Measurements from ENCODE around the gene PADI4. TPM values are rescaled to one million over a fixed set of nuclear protein-coding genes. Genes with fewer than 3 reads are reported as not detected.
A peak's percentile ranks its signal among the peaks of the same experiment; 100 is the strongest.

PADI4 gene
- total and polyA plus RNA-seq, 2 donors = 0.10 TPM; not detected in 1

DNA sequence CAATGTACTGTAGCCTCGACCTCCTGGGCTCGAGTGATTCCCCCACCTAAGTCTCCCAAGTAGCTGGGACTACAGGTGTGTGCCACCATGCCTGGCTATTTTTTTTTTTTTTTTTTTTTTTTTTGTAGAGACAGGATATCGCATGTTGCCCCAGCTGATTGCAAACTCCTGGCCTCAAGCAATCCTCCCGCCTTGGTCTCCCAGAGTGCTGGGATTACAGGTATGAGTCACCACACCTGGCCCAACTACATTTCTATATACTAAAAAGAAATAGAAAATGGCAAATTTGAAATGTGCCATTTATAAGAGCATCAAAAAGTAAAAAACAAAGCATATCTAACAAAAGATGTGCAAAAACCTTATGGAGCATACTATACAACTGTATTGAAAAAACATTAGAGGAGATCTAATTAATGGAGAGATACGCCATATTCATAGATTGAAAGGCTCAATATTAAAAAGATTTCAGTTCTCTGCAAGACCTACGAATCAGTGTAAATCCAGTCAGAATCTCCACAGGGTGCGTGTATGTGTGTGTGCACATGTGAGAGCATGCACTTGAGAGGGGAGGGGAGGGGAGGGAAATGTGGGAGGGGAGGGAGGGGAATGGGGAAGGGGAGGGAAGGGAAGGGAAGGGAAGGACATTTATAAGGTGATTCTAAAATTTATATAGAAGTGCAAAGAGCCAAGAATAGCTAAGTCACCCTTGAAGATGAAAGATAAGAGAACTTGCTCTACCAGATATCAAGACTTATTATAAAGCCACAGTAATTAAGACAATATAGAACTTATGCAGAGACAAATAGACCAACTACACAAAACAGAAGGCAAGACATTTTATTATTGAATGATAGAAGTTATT lies 15.5 kb upstream of the PADI4 start:
- 53% methylated on average over 7 of the region's 7 CpGs for WGBS
- Histone ChIP-seq H3K27ac (ENCODE audit: low read depth) (no peak overlapping the region), H3K36me3 (ENCODE audit: insufficient read depth) (no peaks in the 10 kb centered on the region), H3K4me3 (ENCODE audit: low read depth, low read length) (no peak overlapping the region), H3K4me1 (ENCODE audit: insufficient read depth) (no peaks in the 10 kb centered on the region)
- peak; percentile 15 for DNase-seq (ENCODE audit: extremely low spot score)

- DNase-seq (ENCODE audit: extremely low spot score) = no peak
- no peak overlapping the region for H3K27ac ChIP-seq (ENCODE audit: low read depth)
- no peaks in the 10 kb centered on the region for H3K36me3 ChIP-seq (ENCODE audit: insufficient read depth)
- no peak overlapping the region for H3K4me3 ChIP-seq (ENCODE audit: low read depth, low read length)
- 45% methylated on average over 14 of the region's 14 CpGs for WGBS
- H3K4me1 ChIP-seq (ENCODE audit: insufficient read depth) = no peaks in the 10 kb centered on the region
These were observed 14.1 kb upstream of the PADI4 start for GRCh38 chr1:17293681-17294425.

GRCh38 chr1:17295292-17295691 lies 12.7 kb upstream of the PADI4 start:
- no peaks in the 10 kb centered on the region for H3K4me1 ChIP-seq (ENCODE audit: insufficient read depth)
- H3K36me3 ChIP-seq (ENCODE audit: insufficient read depth) = no peaks in the 10 kb centered on the region
- 72% methylated on average over 4 of the region's 4 CpGs for WGBS
- no peak overlapping the region for H3K27ac ChIP-seq (ENCODE audit: low read depth)
- no peak for DNase-seq (ENCODE audit: extremely low spot score)
- H3K4me3 ChIP-seq (ENCODE audit: low read depth, low read length) = no peak overlapping the region

GRCh38 chr1:17296086-17296485 lies 11.9 kb upstream of the PADI4 start:
- no peaks in the 10 kb centered on the region for H3K4me1 ChIP-seq (ENCODE audit: insufficient read depth)
- no peak overlapping the region for H3K27ac ChIP-seq (ENCODE audit: low read depth)
- H3K4me3 ChIP-seq (ENCODE audit: low read depth, low read length) = no peak overlapping the region
- WGBS = 84% methylated on average over 5 of the region's 5 CpGs
- no peak for DNase-seq (ENCODE audit: extremely low spot score)
- H3K36me3 ChIP-seq (ENCODE audit: insufficient read depth) = no peaks in the 10 kb centered on the region

DNA sequence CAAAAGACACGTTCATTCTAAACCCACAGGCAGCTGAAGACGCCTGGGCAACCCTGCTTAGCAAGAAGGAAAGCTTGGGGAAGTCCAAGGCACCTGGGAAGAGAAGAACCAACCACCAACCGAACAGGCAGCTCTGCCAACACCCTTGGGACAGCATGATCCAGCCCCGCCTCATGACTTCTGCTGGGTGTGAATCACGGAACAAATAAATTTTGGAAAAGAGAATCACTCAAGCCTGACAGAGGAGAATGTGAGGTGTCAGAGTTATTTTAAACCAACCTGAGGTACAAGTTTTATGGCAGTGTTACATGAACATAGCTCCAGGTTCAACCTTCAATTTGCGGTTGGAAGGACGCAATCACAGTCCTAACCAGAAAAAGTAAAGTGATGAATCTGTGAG lies 10.0 kb upstream of the PADI4 start:
- Histone ChIP-seq H3K27ac (ENCODE audit: low read depth) (no peak overlapping the region), H3K36me3 (ENCODE audit: insufficient read depth) (no peaks in the 10 kb centered on the region), H3K4me3 (ENCODE audit: low read depth, low read length) (no peak overlapping the region), H3K4me1 (ENCODE audit: insufficient read depth) (no peaks in the 10 kb centered on the region)
- WGBS = 71% methylated on average over 7 of the region's 7 CpGs
- no peak for DNase-seq (ENCODE audit: extremely low spot score)

- H3K4me3 ChIP-seq (ENCODE audit: low read depth, low read length) = no peak overlapping the region
- no peaks in the 10 kb centered on the region for H3K4me1 ChIP-seq (ENCODE audit: insufficient read depth)
- H3K27ac ChIP-seq (ENCODE audit: low read depth) = no peak overlapping the region
- 85% methylated on average over 5 of the region's 5 CpGs for WGBS
- no peaks in the 10 kb centered on the region for H3K36me3 ChIP-seq (ENCODE audit: insufficient read depth)
- DNase-seq (ENCODE audit: extremely low spot score) = no peak
These were observed 6.2 kb upstream of the PADI4 start for GRCh38 chr1:17301767-17302166.

- H3K4me1 ChIP-seq (ENCODE audit: insufficient read depth) = no peaks in the 10 kb centered on the region
- no peak overlapping the region for H3K4me3 ChIP-seq (ENCODE audit: low read depth, low read length)
- no peaks in the 10 kb centered on the region for H3K36me3 ChIP-seq (ENCODE audit: insufficient read depth)
- 28% methylated on average over 6 of the region's 6 CpGs for WGBS
- H3K27ac ChIP-seq (ENCODE audit: low read depth) = no peak overlapping the region
- DNase-seq (ENCODE audit: extremely low spot score) = no peak
These were observed 3.7 kb upstream of the PADI4 start for GRCh38 chr1:17304151-17304825.

- no peak overlapping the region for H3K4me3 ChIP-seq (ENCODE audit: low read depth, low read length)
- DNase-seq (ENCODE audit: extremely low spot score) = no peak
- no peak overlapping the region for H3K27ac ChIP-seq (ENCODE audit: low read depth)
- WGBS = 42% methylated on average over 6 of the region's 6 CpGs
- no peaks in the 10 kb centered on the region for H3K36me3 ChIP-seq (ENCODE audit: insufficient read depth)
- no peaks in the 10 kb centered on the region for H3K4me1 ChIP-seq (ENCODE audit: insufficient read depth)
These were observed 3.2 kb upstream of the PADI4 start for GRCh38 chr1:17304826-17305175.

GRCh38 chr1:17305576-17306095 lies 2.4 kb upstream of the PADI4 start:
- WGBS = 70% methylated on average over 14 of the region's 14 CpGs
- H3K36me3 ChIP-seq (ENCODE audit: insufficient read depth) = no peaks in the 10 kb centered on the region
- H3K4me1 ChIP-seq (ENCODE audit: insufficient read depth) = no peaks in the 10 kb centered on the region
- no peak overlapping the region for H3K27ac ChIP-seq (ENCODE audit: low read depth)
- no peak for DNase-seq (ENCODE audit: extremely low spot score)
- no peak overlapping the region for H3K4me3 ChIP-seq (ENCODE audit: low read depth, low read length)

DNA sequence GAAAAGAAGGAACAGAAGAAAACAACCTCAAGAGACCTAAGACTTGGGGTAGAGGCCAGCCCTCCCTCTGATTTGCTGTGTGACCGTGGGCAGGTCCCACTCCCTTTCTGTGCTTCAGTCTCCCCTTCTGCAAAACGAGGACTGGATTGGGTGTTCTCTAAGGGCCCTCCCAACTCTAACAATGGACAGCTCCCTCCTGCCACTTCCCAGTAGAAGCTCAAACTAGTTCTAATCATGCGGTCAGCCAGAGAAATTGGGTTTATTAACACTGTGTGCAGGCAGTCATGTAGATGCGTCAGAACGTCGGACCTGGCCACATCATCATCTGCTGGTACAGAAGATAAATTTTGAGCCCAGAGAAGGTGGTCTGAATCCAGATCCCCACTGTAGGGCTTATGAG lies 1.6 kb upstream of the PADI4 start:
- H3K4me1 ChIP-seq (ENCODE audit: insufficient read depth) = no peaks in the 10 kb centered on the region
- no peaks in the 10 kb centered on the region for H3K36me3 ChIP-seq (ENCODE audit: insufficient read depth)
- WGBS = 66% methylated on average over 6 of the region's 6 CpGs
- H3K4me3 ChIP-seq (ENCODE audit: low read depth, low read length) = no peak overlapping the region
- H3K27ac ChIP-seq (ENCODE audit: low read depth) = no peak overlapping the region
- no peak for DNase-seq (ENCODE audit: extremely low spot score)

DNA sequence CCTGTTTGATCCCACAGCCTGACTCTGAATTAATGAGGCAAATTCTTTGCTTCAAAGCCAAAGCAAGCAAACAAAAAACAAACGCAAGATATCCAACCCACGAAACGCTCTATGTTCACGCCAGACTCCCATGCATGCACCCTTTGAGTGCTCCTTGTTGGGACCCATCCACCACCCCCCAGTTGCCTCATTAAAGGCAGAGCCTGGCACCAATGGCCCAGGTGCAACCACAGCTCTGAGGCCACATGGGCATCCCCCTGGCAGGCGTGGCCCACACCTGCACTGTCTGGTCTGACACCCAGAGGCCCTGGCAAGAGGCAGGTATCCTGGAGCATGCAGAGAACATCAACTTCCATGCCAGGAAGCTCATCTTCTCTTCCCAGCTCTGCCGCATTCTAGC lies 1.1 kb upstream of the PADI4 start:
- Histone ChIP-seq H3K4me1 (ENCODE audit: insufficient read depth) (no peaks in the 10 kb centered on the region), H3K4me3 (ENCODE audit: low read depth, low read length) (no peak overlapping the region), H3K27ac (ENCODE audit: low read depth) (no peak overlapping the region), H3K36me3 (ENCODE audit: insufficient read depth) (no peaks in the 10 kb centered on the region)
- 42% methylated on average over 6 of the region's 6 CpGs for WGBS
- DNase-seq (ENCODE audit: extremely low spot score) = no peak

DNA sequence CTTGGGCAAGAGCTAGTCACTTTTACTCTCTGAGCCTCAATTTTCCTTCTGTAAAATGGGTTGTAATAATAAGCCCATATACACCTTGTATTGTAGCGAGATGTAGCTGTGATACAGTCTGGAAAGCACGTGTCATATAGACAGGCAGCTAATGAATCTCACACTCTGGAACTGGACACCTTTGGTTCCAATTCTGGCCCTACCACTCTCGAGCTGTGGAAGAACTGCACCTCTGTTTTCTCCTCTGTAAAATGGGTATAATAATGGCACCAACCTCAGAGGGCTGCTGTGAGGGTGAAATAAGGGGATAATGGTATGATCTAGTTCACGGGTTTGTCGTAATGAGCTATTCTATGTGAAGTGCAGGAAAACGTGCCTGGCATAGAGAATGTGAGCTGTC lies 668 bp upstream of the PADI4 start:
- no peak for DNase-seq (ENCODE audit: extremely low spot score)
- H3K4me3 ChIP-seq (ENCODE audit: low read depth, low read length) = no peak overlapping the region
- H3K27ac ChIP-seq (ENCODE audit: low read depth) = no peak overlapping the region
- no peaks in the 10 kb centered on the region for H3K4me1 ChIP-seq (ENCODE audit: insufficient read depth)
- H3K36me3 ChIP-seq (ENCODE audit: insufficient read depth) = no peaks in the 10 kb centered on the region
- 86% methylated on average over 6 of the region's 6 CpGs for WGBS

DNA sequence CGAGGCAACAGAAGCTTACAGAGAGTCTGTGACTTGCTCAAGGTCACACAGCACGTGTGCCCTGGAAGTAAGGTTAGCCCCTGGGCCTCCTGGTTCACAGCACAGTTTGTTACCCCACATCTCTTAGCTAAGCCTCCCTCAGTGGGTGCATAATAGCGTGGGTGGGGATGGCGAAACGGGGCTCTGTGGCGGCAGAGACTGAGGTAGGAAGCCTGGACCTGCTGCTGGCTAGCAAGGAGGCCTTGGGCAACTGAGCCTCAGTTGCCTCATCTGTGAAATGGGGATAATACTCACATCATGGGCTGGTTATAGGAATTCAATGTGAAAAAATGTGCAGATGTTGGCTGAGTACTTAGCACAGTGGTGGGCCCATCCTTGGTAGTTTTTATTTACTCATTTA lies 596 bp downstream of the PADI4 start:
- Histone ChIP-seq H3K4me1 (ENCODE audit: insufficient read depth) (no peaks in the 10 kb centered on the region), H3K36me3 (ENCODE audit: insufficient read depth) (no peaks in the 10 kb centered on the region), H3K4me3 (ENCODE audit: low read depth, low read length) (no peak overlapping the region), H3K27ac (ENCODE audit: low read depth) (no peak overlapping the region)
- no peak for DNase-seq (ENCODE audit: extremely low spot score)
- WGBS = 60% methylated on average over 6 of the region's 6 CpGs

All from urinary bladder (tissue), 4 donors.